Fibroblast of gingiva (primary cell): ENCODE results near the gene E2F1.

Experiments used
- DNase-seq: peaks from one replicate; pipeline ENCODE4 v3.0.0-alpha.2; 2011; ENCODE audit warnings: low read depth

Gene E2F1

DNA sequence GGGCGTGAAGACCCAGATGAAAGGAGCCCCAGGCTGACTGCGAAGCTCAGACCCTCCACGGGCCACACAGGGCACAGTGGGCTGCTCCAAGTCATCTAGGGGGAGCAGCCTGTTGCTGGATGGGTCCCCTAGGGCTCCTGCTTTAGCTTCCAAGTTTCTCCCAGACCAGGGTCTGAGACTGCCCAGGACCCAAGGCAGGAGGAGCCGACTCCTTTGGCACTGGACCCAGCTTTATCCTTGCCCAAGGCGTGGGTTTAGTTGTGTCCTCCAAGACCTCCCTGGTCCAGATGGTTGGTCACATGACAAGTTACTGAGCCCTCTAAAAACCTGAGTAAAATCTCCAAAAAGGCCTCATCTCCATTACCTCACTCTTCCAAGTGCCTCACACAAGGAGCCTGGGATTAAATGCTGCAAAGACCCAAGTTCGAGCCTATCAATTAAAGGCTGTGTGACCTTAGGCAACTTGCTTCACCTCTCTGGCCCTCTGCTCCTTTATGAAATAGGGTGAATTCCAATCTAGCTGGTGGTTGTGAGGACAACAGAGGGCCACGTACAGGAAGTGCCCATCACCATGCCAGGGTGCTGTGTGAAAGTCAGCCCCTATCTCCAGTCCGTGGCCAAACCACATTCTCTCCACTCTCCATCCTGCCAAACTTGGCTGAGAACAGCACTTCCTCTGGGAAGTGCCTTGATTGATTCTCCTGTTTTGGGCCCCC is 14.5 kb downstream of the E2F1 start:
- DNase-seq = no peak

- no peak for DNase-seq
These were observed 15.3 kb downstream of the E2F1 start for GRCh38 chr20:33670715-33671499.

- DNase-seq = no peak
These were observed 16.1 kb downstream of the E2F1 start for GRCh38 chr20:33669873-33670640.

DNA sequence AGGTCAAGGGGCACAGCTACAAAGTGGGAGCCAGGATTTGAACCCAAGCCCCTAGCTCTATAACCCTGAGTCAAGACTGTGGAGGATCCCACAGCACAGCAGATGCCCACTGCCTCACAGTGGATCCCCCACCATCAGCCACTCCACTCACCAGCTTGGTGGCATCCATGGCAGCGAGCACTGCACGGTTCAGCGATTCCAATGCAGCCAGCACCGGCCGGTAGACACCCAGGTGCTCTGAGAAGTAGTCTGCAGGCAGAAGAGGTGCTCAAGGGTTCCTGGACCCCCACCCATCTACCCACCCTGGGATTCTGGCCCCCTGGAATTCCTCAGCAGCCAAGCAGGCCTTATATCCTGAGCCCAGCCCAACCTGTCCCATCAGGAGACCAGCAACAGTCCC is 17.0 kb downstream of the E2F1 start:
- DNase-seq = no peak

DNA sequence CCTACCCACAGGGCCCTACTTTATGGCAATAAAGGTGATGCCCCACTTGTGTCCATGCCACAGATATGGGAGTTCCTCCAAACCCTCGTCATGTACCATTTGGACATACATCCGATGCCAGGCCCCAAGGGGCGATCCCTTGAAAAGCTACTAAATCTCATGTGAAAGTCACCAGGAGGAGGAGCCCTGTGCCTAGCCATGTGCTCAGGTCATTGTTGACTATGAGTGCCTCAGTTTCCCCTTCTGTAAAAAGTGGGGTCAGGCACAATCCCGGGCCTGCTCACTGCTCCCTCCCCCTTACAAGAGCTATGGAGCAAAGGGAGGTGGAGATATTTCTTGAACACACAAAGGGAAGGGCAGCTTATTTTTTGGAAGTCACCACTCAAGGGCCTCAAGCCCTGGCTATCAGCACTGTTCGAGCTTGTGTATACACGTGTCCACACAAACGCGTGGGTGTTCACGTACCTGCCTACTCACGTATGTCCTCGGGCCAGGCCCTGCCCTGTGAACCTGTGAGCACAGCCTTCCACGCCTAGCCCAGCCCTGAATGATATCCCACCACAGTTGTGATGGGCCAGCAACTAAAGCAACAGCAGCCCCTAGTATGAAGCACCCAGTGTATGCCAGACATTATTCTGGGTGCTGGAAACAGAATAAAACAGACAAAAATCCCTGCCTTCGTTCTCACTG is 17.6 kb downstream of the E2F1 start:
- DNase-seq = no peak

GRCh38 chr20:33667676-33668465 is 18.3 kb downstream of the E2F1 start:
- DNase-seq = peak; percentile 65

GRCh38 chr20:33667245-33667675 is 18.9 kb downstream of the E2F1 start:
- DNase-seq = peak; percentile 49

DNA sequence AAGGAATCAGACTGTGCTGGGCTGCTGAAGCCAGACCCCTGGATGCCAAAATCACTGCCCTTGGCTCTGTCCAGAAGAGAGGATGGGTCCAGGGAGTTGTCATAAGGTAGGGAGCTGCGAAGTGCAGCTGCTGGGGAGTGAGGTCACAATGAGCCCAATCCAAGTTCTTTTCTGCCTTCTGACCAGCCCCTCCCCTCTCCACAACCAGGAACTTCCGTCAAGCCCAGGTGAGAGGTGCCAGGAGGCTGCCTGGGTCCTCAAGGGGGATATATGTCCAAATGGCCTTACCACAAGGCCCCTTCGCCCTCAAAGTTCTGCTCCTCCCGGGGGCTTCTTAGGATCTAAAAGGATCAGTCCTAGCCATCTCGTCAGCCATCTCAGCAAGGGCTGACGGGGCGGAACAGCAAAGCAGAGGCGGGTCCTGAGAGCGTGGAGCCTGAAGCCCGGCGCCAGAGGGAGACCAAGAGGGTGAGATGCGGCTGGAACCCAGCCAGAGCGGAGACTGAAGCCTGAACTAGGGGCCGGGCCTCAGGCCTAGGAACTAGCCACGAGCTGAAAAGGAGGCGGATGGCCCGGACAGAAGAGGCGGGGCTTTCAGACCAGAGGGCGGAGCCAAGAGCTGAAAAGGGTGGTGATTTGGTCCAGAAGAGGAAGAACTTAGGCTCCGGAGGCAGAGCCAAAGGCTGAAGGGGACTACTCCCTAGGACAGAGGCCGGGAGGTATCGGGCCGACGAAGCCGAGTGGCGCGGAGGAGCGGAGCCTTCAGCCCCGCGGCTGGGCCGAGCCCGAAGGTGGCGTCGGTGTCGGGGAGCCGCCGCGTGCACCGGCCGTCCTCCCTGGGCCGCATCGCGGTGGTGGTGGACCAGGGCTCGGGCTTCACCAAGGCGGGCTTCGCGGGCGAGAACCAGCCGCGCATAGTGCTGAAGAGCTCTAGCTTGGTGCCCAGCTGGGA is 19.6 kb downstream of the E2F1 start, which contains the start of gene ACTL10:
ACTL10 (plus strand) TSS at position 651 of the 952 bp plus-strand sequence. CDS start 555 bp downstream, outside the sequence.
- peak; percentile 98 for DNase-seq

GRCh38 chr20:33664762-33665144 is 21.4 kb downstream of the E2F1 start:
- no peak for DNase-seq

DNA sequence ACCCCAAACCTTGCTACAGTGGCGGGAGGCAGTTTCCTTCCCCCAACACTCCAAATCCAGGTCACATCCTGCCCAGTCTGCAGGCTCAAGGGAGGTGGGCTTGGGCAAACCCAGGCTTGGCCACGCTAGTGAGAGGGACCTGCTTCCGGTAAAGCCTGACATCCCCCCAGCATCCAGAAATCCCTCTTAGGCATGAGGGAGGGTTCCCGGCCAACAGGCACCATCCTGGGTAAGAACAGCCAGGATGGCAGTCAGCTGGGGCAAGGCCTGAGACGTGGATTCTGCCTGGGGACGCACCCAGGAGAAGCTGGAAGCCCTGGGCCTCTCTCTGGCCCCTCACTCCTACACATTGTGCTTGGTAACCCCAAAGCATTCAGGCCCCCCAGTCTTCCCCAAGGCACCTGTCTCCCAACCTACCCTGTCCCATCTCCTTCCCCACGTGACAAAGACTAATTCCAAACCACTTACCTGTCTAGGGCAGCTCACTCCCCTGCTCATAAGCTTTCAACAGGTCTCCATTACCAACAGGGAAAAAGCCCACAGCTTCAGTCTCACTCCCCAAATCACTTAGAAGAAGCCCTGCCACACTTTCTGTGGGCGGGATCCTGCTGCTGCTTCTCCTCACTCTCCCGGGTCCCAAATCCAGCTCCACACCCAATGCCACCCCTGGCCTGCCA is 22.0 kb downstream of the E2F1 start:
- DNase-seq = no peak

DNA sequence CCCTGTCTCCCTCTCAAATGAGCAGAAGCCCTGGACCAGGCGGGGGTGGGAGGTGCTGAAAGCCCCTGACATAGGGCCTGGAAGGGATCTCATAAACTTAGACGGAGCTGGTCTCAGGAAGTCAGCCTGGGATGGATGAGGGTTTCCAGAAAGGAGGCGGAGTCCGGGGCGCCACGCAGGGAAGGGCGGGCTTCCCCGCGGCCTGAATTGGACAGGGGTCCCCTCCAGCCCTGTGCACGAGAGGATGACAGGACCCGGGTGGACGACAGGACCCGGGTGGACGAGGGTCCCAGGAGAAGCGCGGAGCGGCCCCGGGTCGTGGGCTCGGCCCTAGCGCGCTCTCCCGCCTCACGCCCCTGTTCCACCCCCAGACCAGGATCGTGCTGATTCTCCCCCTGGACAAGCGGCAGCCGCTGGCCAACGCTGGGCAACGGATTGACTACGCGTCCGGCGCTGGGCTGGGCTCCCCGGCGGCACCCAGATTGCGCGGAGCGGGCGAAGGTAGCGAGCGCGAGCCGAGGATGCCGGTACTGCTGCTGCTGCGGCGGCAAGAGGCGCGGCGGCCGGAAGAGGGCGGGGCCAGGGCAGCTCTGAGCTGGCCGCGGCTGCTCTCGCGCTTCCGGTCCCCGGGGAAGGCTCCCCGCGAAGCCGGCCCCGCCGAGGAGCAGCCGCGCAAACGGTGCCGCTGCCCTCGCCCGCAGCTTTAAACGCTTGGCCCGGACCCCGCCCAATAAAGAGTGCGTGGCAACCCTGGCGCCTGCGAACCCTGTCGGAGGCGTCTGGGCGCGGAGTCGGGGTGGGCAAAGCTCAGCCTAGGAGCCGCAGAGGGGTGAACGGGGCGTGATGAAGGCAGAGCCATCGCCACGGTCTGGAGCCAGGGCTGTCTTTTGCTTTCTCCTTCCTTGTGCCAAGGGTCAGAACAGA is 22.8 kb downstream of the E2F1 start:
- peak; percentile 67 for DNase-seq

DNA sequence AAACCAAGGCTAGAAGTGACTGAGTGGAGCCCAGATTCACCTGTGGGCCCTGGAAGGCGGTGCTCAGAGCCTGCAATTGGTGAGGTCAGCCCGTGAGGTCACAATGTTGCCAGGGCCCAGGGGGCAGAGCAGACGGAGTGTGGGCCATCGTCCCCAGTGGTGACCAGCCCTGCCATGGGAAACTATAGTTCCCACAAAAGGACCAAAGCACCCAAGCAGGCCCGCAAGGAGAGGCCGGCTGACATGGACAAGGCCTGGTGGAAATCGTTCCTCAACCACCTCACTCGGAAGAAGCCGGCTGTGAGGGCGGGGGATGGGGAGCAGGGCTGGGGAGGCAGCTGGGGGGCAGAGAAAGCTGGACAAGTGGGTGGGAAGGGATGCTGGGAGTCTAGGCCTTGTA is 24.0 kb downstream of the E2F1 start, which contains the start of gene C20orf144:
C20orf144 (plus strand) TSS at position 156 of the 400 bp plus-strand sequence; CDS start at position 175, 19 bp downstream.
- no peak for DNase-seq

- DNase-seq = no peak
These were observed 25.5 kb downstream of the E2F1 start for GRCh38 chr20:33660685-33661058.

DNA sequence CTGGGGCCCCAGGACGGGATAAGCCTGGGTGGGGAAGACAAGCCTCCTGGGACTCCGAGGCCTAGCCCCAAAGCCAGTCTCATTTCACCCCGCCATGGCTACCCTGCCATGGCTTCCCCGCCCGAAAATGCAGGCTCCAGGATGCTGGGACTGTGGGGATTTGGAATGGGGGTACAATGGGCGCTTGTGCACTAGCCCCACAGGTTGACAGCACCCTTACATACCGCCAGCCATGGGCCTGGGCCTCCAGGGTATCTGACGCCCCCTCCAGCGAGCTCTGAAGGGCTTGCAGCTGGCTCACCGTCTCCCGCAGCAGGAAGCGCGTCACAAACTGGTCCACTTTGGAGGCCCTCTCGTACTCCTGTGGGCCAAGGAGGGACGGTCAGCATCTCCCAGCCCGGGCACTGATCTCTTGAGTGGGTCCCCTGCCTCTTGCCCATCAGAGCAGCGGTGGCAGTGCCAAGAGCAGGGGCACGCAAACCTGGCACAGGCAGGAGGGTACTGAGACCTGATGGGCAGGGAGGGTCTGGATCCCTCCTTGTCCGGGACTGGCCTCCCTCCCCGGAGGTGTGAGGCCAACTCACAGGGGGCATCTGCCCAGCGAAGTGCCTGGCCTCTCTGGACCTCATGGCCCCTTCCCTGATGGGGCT is 26.0 kb downstream of the E2F1 start:
- no peak for DNase-seq

- DNase-seq = no peak
These were observed 26.7 kb downstream of the E2F1 start for GRCh38 chr20:33659341-33660034.

GRCh38 chr20:33658929-33659328 is 27.3 kb downstream of the E2F1 start:
- no peak for DNase-seq

DNA sequence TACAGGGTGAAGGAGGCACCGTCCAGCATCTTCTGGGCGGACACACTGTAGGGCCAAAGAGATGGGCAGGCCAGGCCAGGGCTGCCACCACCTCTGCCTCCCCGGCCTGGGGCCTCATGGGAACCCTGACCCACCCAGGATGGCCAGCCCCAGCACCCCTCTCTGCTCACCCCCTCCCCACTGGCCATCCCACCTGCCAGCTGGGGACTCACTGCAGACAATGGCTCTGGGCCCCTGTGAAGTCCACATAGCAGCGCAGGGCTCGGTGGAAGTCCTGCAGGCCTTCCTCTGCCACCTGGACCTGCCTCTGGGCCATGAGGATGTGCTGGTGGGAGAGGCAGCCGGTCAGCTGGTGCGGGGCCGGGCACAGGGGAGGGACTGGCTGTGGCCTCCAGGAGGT is 27.7 kb downstream of the E2F1 start:
- DNase-seq = no peak
